GM12878 (cell line): Measurements from ENCODE around the gene SRL. TPM values are rescaled to one million over a fixed set of nuclear protein-coding genes. Genes with fewer than 3 reads are reported as not detected.

Experiments
- NBN ChIP-seq: fragments of 450-650 bp; IDR thresholded peaks from 2 replicates; pipeline ENCODE4 v1.6.1; 2016
- NR2C2 ChIP-seq: IDR thresholded peaks from 2 replicates; pipeline ENCODE4 v1.6.1; 2011; ENCODE audit warnings: borderline replicate concordance, low read depth; ENCODE audit not compliant: control insufficient read depth, insufficient read length
- POU2F2 ChIP-seq: IDR thresholded peaks from 3 replicates; pipeline ENCODE4 v1.6.1; 2011; ENCODE audit warnings: low read depth, mild to moderate bottlenecking, low read length, borderline replicate concordance
- RELB ChIP-seq: fragments of 450-650 bp; IDR thresholded peaks from 2 replicates; pipeline ENCODE4 v1.6.1; 2017; ENCODE audit warnings: low read depth, mild to moderate bottlenecking, moderate library complexity
- WRNIP1 ChIP-seq: IDR thresholded peaks from 2 replicates; pipeline ENCODE4 v1.6.1; 2011; ENCODE audit warnings: low read depth, low read length, improper control_type of control experiment, borderline replicate concordance
- ZNF384 ChIP-seq: IDR thresholded peaks from 2 replicates; pipeline ENCODE4 v1.6.1; 2012; ENCODE audit warnings: low read depth, mild to moderate bottlenecking, low read length, improper control_type of control experiment, borderline replicate concordance
- ZNF592 ChIP-seq: fragments of 450-650 bp; IDR thresholded peaks from 2 replicates; pipeline ENCODE4 v1.6.1; 2017; ENCODE audit warnings: mild to moderate bottlenecking, moderate library complexity
- polyA plus RNA-seq, 11 experiments: library from polyadenylated mRNA; depleted of rRNA in 4 of 11; unstranded in 6 of 11; stranded (reverse) in 5 of 11; fragments of >200 nt; fragmentation: Nextera tagmentation in 4 of 11; fragmentation: Illumina TruSeq in 1 of 11; extraction: Ambion mirVana in 4 of 11; extraction: Trizol in 1 of 11; gene quantifications; 1 replicate in 1 of 11; 2 replicates in 10 of 11; pipeline versions ENCODE4 v1.2.1 to v1.2.3, GENCODE V29; 2011 to 2016; ENCODE audit warnings: inconsistent platforms in 2 of 11, missing spikeins in 2 of 11, low read depth in 1 of 11
- total RNA-seq, 4 experiments: library from RNA; depleted of rRNA in 3 of 4; stranded (reverse); fragments of >200 nt in 3 of 4; fragmentation: Illumina TruSeq in 1 of 4; extraction: Trizol in 1 of 4; gene quantifications; 2 replicates each; pipeline versions ENCODE4 v1.2.1 to v1.2.3, GENCODE V29; 2013 to 2021

The SRL gene
- total and polyA plus RNA-seq, 10 of the 15 experiments (the other 5 are each of a cell fraction or from before 2014, with no cell fraction given) = not detected

GRCh38 chr16:4288148-4288921 is 46.5 kb upstream of the SRL start (continued):
- TF ChIP-seq RELB = peak; percentile 25; the same call in 1 of the 2 replicates
- TF ChIP-seq ZNF384 = no peak
- 0 out of 3 replicates have a peak, but pooled peaks have one; percentile 16 for TF ChIP-seq POU2F2
- no peak for TF ChIP-seq WRNIP1
- no peak for TF ChIP-seq NR2C2
- peak; percentile 66 for TF ChIP-seq NBN
- peak; percentile 33; the same call in 1 of the 2 replicates for TF ChIP-seq ZNF592
